ENCODE data around the gene STAC3. TPM values are rescaled to one million over a fixed set of nuclear protein-coding genes. Genes with fewer than 3 reads are reported as not detected.

STAC3 gene
- total and polyA plus RNA-seq, 9 of the 15 experiments (the other 6 are each of a cell fraction or from before 2014, with no cell fraction given), result 0.45 to 6.4 (median 3.3) TPM

GRCh38 chr12:57248934-57249742 is 1.8 kb downstream of the STAC3 start (continued):
- TF ChIP-seq TBP (optimal IDR thresholded peaks at IDR 0.05; ENCODE audit: low read depth, low read length) (peak; percentile 13), NCOA1 (IDR thresholded peaks at IDR 0.05; ENCODE audit: low read depth) (no peak), SMAD3 (CRISPR knock-in tag; conservative IDR thresholded peaks at IDR 0.05) (no peak), ZNF75A (CRISPR knock-in tag; IDR thresholded peaks at IDR 0.05) (no peak), SPI1 (IDR thresholded peaks at IDR 0.05; ENCODE audit: borderline replicate concordance, low read depth, low read length) (peak; percentile 65), CTCF (IDR thresholded peaks at IDR 0.05 in 2 of 3, conservative IDR thresholded peaks at IDR 0.05 in 1 of 3; ENCODE audit: insufficient read depth in 2 of 3, low read depth in 1 of 3, low read length in 3 of 3) (peak; percentile 15 to 33 (median 20); a peak in 3 of 6 replicates), RBBP5 (IDR thresholded peaks at IDR 0.05; ENCODE audit: borderline replicate concordance, insufficient read depth, low read length, poor library complexity, severe bottlenecking) (no peak), ZNF444 (CRISPR knock-in tag; IDR thresholded peaks at IDR 0.05) (no peak), TCF3 (CRISPR knock-in tag; IDR thresholded peaks at IDR 0.05) (peak; percentile 52; the same call in 1 of the 2 replicates), ARID1B (IDR thresholded peaks at IDR 0.05) (peak; percentile 62; the same call in 1 of the 2 replicates), MBD1 (CRISPR knock-in tag; IDR thresholded peaks at IDR 0.05) (no peak), PRDM10 (IDR thresholded peaks at IDR 0.05; ENCODE audit: partially characterized antibody) (peak; percentile 51)
